Measurements from ENCODE around the gene SFR1.
"Not testable (repeated sequence)": the region's sequence is repeated elsewhere in the genome, so short reads cannot be mapped to it uniquely, and the experiment has no call there.

Gene SFR1

GRCh38 chr10:104170610-104171254 lies 48.8 kb downstream of the SFR1 start:
- Histone ChIP-seq H3K9ac (ENCODE audit: low read depth, low read length) (no peak overlapping the region), H3K4me1 (ENCODE audit: insufficient read depth, low read length) (no peaks in the 10 kb centered on the region), H3K36me3 (ENCODE audit: insufficient read depth, low read length) (no peaks in the 10 kb centered on the region), H3K9me3 (ENCODE audit: control insufficient read depth, insufficient read depth, low read length) (no peaks in the 10 kb centered on the region; the same call in 1 of the 2 replicates)

DNA sequence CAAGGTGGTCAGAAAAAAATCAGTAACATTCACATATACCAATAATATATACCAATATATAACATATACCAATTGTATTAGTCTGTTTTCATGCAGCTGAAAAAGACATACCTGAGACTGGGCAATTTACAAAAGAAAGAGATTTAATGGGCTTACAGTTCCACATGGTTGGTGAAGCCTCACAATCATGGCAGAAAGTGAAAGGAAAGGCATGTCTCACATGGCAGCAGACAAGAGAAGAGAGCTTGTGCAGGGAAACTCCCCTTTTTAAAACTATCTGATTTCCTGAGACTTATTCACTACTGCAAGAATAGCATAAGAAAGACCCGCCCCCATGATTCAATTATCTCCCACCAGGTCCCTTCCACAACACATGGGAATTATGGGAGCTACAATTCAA lies 52.2 kb downstream of the SFR1 start:
- H3K36me3 ChIP-seq (ENCODE audit: insufficient read depth, low read length); H3K4me1 ChIP-seq (ENCODE audit: insufficient read depth, low read length); H3K9me3 ChIP-seq (ENCODE audit: control insufficient read depth, insufficient read depth, low read length); H3K9ac ChIP-seq (ENCODE audit: low read depth, low read length): not testable (repeated sequence)

Measured in ES-I3 (cell line).